GM10266 (cell line): ENCODE results near the gene HAPLN3.

Source experiments
- DNase-seq: peaks from one replicate; pipeline ENCODE4 v3.0.0; 2012; ENCODE audit errors: extremely low spot score
- TF ChIP-seq, protein P1 (sequence below): IDR thresholded peaks from 2 replicates; pipeline ENCODE4 v1.5.1; 2012; ENCODE audit warnings: mild to moderate bottlenecking, low read depth; ENCODE audit not compliant: control insufficient read depth, insufficient read depth; ENCODE audit errors: missing control alignments

HAPLN3 gene

DNA sequence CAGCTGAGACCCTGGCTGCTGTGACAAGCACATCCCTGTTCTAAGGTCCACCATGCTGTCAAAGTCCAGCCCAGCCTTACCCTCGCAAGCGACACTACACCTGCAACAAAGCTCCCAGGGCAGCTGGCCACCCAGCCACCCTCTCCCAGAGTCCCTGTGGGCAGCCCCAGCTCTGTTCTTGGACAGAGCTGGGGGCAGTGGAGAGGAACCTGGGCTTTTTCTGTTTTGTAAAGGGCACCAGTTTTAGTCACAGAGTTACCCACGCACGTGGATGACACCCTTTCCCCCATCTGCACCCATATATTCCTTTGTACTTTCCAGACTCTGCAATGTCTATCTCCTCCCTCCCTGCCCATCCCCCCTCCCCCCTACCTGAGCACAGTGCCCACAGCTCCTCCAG lies 53.2 kb downstream of the HAPLN3 start:
- no peak for DNase-seq
- TF ChIP-seq, protein P1, sequence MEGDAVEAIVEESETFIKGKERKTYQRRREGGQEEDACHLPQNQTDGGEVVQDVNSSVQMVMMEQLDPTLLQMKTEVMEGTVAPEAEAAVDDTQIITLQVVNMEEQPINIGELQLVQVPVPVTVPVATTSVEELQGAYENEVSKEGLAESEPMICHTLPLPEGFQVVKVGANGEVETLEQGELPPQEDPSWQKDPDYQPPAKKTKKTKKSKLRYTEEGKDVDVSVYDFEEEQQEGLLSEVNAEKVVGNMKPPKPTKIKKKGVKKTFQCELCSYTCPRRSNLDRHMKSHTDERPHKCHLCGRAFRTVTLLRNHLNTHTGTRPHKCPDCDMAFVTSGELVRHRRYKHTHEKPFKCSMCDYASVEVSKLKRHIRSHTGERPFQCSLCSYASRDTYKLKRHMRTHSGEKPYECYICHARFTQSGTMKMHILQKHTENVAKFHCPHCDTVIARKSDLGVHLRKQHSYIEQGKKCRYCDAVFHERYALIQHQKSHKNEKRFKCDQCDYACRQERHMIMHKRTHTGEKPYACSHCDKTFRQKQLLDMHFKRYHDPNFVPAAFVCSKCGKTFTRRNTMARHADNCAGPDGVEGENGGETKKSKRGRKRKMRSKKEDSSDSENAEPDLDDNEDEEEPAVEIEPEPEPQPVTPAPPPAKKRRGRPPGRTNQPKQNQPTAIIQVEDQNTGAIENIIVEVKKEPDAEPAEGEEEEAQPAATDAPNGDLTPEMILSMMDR = no peak

DNA sequence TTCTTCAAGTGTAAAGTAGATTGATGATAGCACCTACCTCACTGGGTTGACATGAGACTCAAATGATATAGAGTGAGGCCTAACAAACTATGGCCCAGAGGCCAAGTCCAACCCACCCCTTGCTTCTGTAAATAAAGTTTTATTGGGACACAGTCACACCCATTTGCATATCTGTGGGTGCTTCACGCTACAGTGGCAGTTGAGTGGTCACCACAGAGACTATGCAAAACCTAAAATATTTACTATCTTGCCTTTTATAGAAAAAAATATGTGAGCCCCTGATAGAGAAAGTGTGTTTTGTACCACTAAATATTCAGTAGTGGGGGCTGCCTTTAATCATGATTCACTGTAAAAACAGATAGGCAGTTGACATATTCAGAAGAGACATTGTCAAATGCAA lies 54.1 kb downstream of the HAPLN3 start:
- TF ChIP-seq, protein P1 = no peak
- no peak for DNase-seq

DNA sequence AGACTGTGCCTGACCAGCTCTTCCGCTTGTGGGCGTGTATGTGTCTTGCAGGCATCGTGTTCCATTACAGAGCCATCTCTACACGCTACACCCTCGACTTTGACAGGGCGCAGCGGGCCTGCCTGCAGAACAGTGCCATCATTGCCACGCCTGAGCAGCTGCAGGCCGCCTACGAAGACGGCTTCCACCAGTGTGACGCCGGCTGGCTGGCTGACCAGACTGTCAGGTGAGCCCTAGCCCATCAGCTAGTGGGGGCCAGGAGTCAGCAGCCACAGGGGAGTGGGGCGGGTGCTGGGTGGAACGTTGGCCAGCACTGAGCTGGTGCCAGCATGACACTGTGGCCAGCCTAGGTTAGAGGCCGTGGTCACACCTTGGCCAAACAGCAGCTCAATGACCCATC lies 55.4 kb downstream of the HAPLN3 start:
- TF ChIP-seq, protein P1 = no peak
- DNase-seq = no peak

DNA sequence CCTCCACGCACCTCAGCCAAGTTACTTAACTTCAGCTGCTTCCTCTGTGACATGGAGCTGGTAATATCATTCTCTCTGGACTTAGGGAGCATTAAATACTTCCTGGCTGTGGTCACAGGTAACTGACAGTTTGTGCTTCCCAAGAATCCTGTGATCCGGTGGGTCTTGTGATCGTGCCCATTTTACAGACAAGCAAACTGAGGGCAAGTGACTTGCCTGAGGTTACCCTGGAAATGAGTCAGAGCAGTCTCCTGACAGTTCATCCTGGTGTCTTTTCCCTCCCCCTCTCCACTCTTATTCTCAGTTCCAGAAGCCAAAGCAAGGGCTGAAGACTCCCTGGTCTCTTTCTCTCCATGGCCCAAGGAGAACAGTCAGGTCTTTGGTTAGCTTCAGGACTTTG lies 56.2 kb downstream of the HAPLN3 start:
- TF ChIP-seq, protein P1 = no peak
- no peak for DNase-seq

DNA sequence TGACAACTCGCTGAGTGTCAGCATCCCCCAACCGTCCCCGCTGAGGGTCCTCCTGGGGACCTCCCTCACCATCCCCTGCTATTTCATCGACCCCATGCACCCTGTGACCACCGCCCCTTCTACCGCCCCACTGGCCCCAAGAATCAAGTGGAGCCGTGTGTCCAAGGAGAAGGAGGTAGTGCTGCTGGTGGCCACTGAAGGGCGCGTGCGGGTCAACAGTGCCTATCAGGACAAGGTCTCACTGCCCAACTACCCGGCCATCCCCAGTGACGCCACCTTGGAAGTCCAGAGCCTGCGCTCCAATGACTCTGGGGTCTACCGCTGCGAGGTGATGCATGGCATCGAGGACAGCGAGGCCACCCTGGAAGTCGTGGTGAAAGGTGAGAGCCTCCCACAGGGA lies 56.7 kb downstream of the HAPLN3 start:
- TF ChIP-seq, protein P1 = no peak

DNA sequence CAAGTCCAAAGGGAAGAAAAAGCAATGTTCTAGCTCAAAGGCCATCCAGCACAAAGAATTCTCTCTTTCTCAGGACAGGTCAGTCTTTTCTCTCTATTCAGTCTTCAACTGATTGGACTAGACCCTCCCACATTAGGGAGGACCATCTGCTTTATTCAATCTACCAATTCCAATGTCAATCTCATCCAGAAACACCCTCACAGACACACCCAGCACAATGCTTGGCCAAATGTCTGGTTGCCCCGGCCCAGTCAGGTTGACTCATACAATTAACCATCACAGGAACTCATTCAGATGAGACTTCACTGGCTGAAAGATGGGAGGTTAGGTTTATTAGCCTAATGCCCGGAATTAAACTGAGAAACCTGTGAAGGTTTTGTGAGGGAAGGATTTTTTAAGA lies 59.7 kb downstream of the HAPLN3 start:
- no peak for DNase-seq
- TF ChIP-seq, protein P1 = no peak

More for the DNA sequence above, 56.7 kb downstream of the HAPLN3 start:
- no peak for DNase-seq

DNA sequence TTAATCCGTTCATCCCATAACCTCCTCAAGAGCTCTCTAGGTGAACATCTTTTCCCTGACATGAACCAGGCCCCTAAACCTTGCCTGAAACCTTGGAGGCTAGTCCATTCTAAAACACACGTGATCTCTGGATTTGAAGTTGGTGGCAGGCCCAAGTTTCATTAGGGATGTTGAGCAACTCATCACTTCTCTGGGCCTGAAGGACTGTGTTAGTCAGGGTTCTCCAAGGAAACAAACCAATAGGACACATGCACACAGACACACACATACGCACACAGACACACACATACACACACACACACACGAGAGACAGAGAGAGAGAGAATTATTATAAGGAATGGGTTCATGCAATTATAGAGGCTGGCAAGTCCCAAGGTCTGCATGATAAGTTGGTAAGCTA lies 60.2 kb downstream of the HAPLN3 start:
- DNase-seq = no peak
- TF ChIP-seq, protein P1 = no peak
